Kidney (tissue), 2 donors: Measurements from ENCODE around the gene GRID1. TPM values are rescaled to one million over a fixed set of nuclear protein-coding genes. Genes with fewer than 3 reads are reported as not detected.

Experiments
- microRNA-seq: library from miRNA; unstranded; fragments of <30 nt; microRNA quantifications from one replicate; pipeline ENCODE4 v1.2.0, GENCODE V29; 2020
- polyA plus RNA-seq: library from polyadenylated mRNA; stranded (reverse); fragments of 350-450 nt; fragmentation: Illumina TruSeq; extraction: RNeasy Lipid Tissue Mini Kit (QIAGEN cat#74804); gene quantifications from one replicate; pipeline ENCODE4 v1.2.3, GENCODE V29; 2014; ENCODE audit warnings: low read depth, low replicate concordance; ENCODE audit not compliant: insufficient read depth
- total RNA-seq: library from RNA; stranded (reverse); fragmentation: NEBNext Ultra II Directional; extraction: Animal tissue kit (Norgen Biotek cat#: 25700); gene quantifications from one replicate; pipeline ENCODE4 v1.2.1, GENCODE V29; 2021
- donor health status: DM: yes; HTN: yes; CAD: no.

The GRID1 gene
- total and polyA plus RNA-seq, 2 donors from 2014 or later, result 0.37 to 1.4 TPM

Small RNAs within 50 kb of the gene (microRNA-seq; reads per million reads assigned to microRNA genes)
- gene MIR346, result 4.7 reads per million, percentile 7 among the genes with 10 or more reads in this experiment

Other genes with a start within 250 kb of the GRID1 start
- gene WAPL, start 155.0 kb upstream of the GRID1 start, total RNA-seq, result 34.7 TPM
- 17.6 TPM for gene WAPL, start 155.0 kb upstream of the GRID1 start, polyA plus RNA-seq